Hepatic stellate cell (primary cell): Measurements from ENCODE around the gene TNRC6C.
"Not testable (repeated sequence)": the region's sequence is repeated elsewhere in the genome, so short reads cannot be mapped to it uniquely, and the experiment has no call there.

Experiments used
- DNase-seq: peaks from one replicate; pipeline ENCODE4 v3.0.0; 2011; ENCODE audit warnings: low spot score

TNRC6C gene

DNA sequence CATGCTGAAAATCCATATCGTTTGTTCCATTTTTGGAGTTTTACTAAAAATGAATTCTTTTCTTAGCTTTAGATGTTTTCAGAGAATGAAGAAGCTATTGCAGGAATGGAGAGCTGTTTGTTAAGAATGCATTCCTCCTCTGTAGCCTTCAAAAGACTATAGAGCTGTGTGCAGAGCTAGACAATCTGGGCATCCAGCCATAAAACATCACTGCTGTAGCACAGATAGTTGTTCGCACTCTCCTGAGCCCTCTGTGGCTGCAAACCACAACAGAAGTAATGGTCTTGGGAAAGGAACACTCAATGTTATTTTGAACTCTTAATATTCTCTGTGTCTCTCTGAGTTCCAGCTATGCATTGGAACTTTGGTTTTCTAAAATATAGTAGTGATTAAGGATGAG lies 4.9 kb downstream of the TNRC6C start:
- DNase-seq = peak; percentile 72

DNA sequence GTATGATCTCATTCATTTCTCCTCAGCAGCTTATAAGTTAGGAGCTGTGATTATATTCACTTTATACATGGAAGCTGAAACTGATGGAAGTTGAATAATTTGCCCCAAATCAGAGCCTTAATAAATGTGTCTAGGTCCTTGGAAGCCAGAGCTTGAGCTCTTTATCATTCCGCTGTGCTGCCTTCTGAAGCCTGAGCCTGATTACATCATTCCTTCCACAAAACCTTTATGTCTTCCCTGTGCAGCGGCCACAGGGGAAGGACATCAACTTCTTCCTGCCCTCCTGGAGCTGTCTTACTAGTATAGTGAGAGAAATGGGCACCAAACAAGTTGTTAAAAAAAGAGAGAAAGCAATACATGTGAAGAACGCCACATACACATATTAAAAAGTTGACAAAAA lies 6.8 kb downstream of the TNRC6C start:
- no peak for DNase-seq

DNA sequence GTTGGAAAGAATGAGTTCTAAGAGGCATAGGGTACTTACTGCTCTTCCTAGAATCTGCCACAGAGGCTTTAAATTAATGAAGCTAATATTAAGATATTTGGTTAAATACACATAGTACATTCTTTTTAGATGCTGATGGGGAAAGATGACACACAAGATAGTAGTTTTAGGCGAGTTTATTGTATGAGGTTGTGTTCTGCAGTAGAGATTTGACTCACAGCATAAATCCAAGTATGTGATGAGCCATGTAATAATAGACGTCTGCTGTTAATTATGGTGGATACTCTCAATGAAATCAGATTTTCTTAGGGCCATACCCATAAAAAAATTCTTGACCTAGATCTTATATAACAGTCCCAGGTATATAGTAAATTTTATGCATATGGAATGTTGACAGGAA lies 8.0 kb downstream of the TNRC6C start:
- DNase-seq = no peak

- no peak for DNase-seq
Measured at GRCh38 chr17:77968788-77969187, 10.3 kb downstream of the TNRC6C start.

GRCh38 chr17:77972271-77972670 lies 13.8 kb downstream of the TNRC6C start:
- not testable (repeated sequence) for DNase-seq

GRCh38 chr17:77973953-77974352 lies 15.4 kb downstream of the TNRC6C start:
- DNase-seq = no peak

DNA sequence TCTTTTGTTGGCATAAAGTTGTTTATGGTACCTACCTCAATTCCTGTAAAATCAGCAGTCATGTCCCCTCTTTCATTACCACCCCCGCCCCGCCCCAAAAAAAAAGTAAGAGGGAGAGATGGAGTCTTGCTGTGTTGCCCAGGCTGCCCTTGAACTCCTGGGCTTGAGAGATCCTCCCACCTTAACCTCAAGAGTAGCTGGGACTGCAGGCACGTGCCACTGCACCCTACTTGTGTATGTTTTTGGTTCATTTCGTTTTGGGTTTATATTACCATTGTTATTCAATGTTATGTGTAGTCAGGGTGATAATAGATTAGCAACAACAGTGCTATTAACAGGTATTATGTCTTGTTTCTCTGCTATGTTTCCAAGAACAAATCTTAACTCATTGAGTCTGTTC lies 15.9 kb downstream of the TNRC6C start:
- DNase-seq = no peak

DNA sequence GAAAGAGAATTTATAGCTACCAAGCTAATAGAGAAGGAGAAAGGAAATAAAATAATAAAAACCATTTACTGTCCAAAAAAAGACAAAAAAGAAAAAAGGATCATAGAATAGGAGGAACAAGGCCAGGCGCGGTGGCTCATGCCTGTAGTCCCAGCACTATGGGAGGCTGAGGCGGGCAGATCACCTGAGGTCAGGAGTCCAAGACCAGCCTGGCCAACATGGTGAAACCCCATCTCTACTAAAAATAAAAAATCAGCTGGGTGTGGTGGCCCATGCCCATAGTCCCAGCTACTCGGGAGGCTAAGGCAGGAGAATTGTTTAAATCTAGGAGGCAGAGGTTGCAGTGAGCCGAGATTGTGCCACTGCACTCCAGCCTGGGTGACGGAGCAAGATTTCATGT lies 23.9 kb downstream of the TNRC6C start:
- not testable (repeated sequence) for DNase-seq

GRCh38 chr17:77990301-77990700 lies 31.8 kb downstream of the TNRC6C start:
- no peak for DNase-seq

- DNase-seq = not testable (repeated sequence)
Measured at GRCh38 chr17:77993735-77994134, 35.2 kb downstream of the TNRC6C start.

DNA sequence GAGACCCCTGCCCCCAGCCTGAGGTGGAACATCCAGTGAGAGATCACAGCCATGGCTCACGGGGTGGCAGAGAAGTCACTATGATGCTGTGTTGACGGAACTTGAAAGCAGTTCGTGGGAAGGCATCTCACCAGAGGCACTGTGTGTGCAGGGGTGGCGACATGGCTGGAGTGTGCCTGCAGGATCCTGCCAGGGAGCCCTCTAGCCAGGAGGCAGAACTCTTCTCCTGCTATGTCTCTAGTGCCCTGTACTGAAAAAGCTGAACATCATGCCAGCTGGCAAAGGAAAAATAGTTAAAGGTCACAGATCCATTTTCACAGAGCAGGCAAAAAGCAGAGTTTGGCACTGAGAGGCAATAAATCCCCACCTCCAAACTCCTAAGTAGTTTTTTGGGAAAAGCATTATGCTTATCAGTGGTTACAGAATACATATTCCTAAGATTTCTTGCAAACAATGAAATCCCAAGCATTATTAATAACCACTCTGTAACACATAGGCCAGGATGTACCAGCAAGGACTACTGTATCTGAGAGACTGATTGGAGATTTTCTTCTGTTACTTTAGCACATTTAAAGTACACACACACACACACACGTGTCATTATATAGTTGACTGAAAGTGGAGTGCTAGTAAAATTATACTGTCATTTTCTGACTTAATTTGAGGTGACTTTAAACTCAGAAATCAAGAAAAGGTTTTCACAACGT lies 36.8 kb downstream of the TNRC6C start:
- no peak for DNase-seq

GRCh38 chr17:77996256-77996655 lies 37.8 kb downstream of the TNRC6C start:
- no peak for DNase-seq

GRCh38 chr17:77999413-78000173 lies 41.1 kb downstream of the TNRC6C start:
- DNase-seq = no peak

GRCh38 chr17:78000341-78000740 lies 41.8 kb downstream of the TNRC6C start:
- peak; percentile 65 for DNase-seq

- DNase-seq = no peak
Measured at GRCh38 chr17:78001182-78001581, 42.7 kb downstream of the TNRC6C start.

DNA sequence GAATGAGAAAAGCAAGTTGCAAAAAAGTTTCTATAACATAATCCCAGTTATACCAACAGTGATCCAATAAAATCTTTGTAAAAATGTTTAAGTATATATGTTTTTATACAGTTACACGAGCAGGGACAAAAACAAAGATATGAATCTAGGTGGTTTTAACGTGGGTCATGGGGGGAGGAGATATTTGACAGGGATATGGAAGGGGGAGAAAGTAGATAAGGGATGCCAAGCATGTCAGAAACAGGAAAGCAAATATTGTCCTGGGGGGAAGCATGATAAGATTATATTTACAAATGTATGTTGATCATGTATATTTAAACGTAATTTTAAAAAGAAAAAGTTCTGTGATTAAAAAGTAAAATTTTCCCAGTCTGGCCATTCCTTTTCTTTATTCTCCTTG lies 43.1 kb downstream of the TNRC6C start:
- DNase-seq = no peak

DNA sequence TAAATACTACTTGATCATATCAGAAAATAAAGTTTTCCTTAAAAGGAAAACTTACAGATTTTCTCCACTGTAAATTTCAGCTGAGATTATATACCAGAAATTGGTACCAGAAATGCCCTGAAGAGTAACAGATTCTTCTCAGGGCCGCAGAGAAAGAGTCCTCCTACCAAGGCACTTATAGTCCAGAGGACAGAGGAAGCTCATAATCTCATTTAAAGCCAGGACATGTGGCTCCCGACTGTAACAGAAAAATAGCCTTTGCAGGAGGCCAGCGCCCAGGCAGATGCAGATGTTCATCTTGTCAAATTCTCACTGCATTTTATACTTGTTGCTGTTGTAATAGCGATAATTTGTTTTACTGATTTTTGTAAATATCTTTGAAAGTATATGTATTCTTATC lies 43.7 kb downstream of the TNRC6C start:
- DNase-seq = no peak

- DNase-seq = no peak
Measured at GRCh38 chr17:78005452-78006171, 47.1 kb downstream of the TNRC6C start.

GRCh38 chr17:78006338-78006737 lies 47.8 kb downstream of the TNRC6C start:
- DNase-seq = no peak

DNA sequence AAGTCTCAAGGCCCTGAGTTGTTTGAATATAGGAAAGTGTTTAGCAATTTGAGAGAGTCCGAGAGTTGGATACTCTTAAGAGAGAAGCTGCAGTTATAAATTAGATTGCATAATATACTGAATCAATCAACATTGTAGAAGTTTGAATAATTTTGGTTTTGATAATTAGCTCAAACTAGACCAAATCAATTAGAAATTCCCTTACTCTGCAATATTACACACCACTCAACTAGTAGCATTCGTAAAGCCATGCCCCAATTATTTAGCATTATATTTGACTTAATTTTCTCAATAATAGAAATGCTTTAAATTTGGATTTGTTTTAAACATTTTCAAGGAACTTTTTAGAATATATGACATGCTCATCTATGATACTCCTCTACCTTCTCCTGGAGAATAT lies 49.1 kb downstream of the TNRC6C start:
- DNase-seq = no peak

- DNase-seq = no peak
Measured at GRCh38 chr17:78010759-78011158, 52.3 kb downstream of the TNRC6C start.

DNA sequence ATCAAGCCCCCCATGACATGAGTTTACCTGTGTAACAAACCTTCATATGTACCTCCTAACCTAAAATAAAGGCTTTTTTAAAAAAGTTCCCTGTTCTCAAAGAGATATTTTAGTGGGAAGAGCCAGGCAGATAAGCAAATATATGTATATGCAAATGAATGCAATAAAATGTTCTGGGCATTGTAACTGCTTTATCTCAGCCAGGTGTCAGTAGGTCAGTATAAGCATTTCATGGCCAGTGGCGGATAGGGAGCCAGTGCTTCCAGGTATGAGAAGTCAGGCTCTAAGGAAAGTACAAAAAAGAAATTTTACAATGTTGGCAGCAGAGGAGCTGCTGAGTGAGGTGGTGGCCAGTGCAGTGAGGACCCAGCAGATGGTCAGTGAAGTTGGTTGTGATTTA lies 53.9 kb downstream of the TNRC6C start:
- no peak for DNase-seq
